ENCODE measurements around the gene LZIC.

- TF ChIP-seq SNAI2 (CRISPR knock-in tag; IDR thresholded peaks at IDR 0.05) (no peak), TOX (CRISPR knock-in tag; IDR thresholded peaks at IDR 0.05; ENCODE audit: borderline replicate concordance) (no peak), GLIS3 (CRISPR knock-in tag; IDR thresholded peaks at IDR 0.05) (no peak)
These were observed 54.3 kb downstream of the LZIC start for GRCh38 chr1:9888886-9889285.
